ENCODE data around the gene SLC24A1. TPM values are rescaled to one million over a fixed set of nuclear protein-coding genes. Genes with fewer than 3 reads are reported as not detected.

The SLC24A1 gene
- total RNA-seq, 1 donor from 2014 or later: 7.1 TPM

DNA sequence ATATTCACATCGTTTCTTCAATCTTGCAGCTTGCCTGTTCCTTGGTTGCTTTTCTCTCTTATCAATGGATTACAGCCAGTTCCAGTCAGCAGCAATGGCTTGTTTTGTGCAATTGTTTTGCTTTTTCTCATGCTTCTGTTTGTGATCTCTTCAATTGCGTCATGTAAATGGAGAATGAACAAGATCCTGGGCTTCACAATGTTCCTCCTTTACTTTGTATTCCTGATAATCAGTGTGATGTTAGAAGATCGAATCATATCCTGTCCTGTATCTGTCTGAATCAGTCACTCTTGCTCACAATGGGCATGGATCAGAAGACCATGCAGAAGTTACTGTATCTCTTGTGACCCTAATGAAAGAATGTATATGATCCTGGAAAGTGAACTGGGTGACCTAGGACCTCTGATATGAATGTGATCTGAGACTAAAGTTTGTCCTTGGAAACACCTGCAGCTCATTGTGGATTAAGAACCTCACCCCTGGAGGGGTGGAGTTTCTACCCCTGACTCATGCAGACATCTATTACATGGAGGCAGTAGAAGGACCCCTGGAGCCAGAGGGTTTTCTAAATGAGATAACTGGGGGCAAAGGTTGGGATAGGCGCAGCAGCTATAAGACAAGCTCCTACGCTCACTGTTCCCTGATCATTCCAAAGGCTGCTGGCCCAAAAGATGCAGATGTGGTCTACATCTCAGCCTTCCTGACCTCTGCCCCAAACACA, 32.2 kb downstream of the SLC24A1 start:
- ATAC-seq: no peak

- ATAC-seq: no peak
Observed at GRCh38 chr15:65655026-65655425, 33.3 kb downstream of the SLC24A1 start.

DNA sequence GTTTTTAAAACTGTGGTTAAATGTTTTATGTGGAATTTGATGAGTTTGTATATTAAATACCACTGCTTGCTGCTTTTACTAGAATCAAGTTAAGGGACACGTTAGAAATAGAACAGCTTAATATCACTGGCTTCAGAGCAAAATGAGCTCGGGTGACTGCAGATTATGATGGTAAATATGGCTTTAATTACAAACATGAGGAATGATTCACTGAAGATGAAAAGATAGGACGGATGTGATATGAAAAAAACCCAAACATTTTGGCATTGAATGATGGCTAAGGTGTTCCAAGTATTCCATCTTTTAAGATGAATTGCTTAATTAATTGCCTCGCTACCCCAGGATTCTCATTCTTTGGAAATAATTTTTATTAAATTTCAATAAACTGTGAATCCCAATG, 33.7 kb downstream of the SLC24A1 start:
- no peak for ATAC-seq

DNA sequence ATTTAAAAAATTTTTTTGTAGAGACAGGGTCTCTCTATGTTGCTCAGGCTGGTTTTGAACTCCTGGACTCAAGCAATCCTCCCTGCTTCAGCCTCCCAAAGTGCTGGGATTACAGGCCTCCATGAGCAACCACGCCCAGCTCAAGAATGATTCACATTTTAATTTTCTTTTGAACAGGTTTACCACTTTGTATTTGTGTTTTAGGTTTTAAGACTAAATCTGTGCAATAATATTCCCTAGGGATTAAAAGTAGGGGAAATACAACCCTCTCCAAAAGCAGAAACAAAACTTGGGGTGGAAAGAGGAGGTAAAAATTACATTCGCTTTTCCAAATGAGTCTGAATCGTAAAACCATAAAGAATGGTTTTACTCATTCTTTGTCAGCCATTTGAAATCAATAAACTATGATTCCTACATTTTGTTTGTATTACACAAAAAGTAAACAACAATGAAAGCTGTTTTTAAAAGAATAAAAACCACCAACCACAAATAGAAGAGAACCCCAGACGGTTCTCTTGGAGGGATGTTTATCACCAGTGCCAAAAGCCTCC, 37.8 kb downstream of the SLC24A1 start:
- ATAC-seq: no peak

- no peak for ATAC-seq
Observed at GRCh38 chr15:65660927-65661326, 39.2 kb downstream of the SLC24A1 start.

GRCh38 chr15:65663521-65663920, 41.8 kb downstream of the SLC24A1 start:
- no peak for ATAC-seq

- no peak for ATAC-seq
Observed at GRCh38 chr15:65666257-65666656, 44.5 kb downstream of the SLC24A1 start.

GRCh38 chr15:65675551-65675950, 53.8 kb downstream of the SLC24A1 start:
- ATAC-seq: no peak

DNA sequence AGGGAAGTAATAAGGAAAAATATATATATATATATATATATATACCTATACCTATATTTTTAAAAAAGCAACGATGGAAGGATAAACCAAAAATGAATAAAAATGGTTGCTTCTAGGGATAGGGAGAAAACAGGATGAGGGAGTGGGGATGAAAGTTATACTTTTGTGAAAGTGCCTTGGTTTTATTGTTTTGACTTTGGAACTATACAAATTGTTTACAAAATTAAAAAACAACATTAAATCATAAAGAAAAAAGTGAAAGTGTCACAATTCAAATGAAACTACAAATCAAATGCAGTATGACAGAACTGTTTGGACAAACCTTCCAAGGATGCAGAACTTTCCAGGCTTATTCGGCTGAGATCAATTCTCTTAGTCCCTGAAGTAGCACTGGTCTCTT, 54.4 kb downstream of the SLC24A1 start:
- no peak for ATAC-seq

GRCh38 chr15:65680544-65680943, 58.8 kb downstream of the SLC24A1 start:
- ATAC-seq: no peak

DNA sequence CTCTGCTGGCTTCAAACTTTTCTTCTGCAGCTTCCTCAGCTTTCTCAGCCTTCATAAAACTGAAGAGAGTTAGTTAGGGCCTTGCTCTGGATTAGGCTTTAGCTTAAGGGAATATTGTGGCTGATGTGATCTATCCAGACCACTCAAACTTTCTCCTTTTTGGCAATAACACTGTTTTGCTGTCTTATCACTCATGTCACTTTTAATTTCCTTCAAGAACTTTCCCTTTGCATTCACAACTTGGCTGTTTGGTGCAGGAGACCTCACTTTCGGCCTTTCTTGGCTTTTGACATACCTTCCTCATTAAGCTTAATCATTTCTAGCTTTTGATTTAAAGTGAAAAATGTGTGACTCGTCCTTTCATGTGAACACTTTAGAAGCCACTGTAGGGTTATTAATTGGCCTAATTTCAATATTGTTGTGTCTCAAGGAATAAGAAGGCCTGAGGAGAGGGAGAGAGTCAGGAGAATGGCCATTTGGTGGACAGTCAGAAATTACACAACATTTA, 60.7 kb downstream of the SLC24A1 start:
- no peak for ATAC-seq

DNA sequence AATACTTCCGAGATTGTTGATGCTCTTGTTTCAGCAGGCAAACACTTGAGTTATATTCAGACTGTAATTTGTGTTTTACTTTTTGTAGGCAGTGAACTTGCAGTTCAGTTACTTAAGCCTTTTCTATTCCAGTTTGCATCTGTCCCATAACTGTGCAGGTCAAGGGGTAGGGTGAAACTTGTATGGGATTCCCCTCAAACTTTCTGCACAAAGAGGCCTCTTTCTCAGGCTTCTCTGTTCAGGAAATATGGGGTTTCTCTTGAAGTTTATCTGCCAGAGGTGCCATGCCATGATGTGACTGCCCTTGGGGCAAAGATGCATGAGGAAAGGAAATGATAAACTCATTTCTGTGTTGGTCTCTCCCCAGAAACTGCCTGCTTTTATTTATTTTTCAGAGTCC, 66.7 kb downstream of the SLC24A1 start:
- ATAC-seq: no peak

DNA sequence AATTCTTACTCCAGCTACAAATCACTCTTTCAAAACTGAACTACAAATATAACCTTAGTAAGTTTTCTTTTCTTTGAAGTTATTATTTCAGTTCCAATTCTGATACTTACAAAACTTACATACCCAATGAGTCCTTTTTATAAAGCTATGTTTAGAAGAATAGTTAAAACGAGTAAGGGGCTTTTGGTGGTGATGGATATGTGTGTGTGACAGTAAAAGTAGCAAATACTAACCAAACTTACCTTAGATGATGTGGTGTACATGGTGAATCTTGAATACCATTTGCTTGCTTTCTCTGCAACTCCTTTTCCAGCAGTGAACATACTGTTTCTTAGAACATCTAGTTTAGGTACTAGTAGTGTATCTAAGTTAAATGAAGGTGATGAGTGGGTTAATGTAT, 68.4 kb downstream of the SLC24A1 start:
- ATAC-seq: no peak

DNA sequence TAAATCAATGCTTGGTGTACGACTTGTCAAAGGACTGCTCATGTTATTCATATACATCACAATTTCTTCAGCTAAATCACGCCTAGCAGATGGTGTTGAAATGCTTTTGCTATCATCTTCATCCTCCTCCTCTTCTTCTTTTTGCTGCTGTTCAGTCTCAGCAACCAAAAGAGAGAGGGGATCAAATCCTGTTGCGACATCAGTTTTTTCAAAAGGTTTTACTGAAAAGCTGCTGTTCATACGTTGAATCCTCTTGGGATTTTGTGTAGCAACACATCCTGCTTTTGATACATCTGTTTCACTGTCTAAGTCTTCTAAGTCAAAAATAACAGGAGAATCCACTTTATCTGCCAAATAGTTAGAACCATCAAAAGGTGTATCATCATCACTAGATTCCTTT, 69.0 kb downstream of the SLC24A1 start:
- ATAC-seq: no peak

- ATAC-seq: no peak
Observed at GRCh38 chr15:65695081-65695480, 73.3 kb downstream of the SLC24A1 start.

Other genes with a start within 250 kb of the SLC24A1 start
- gene IGDCC3, start 243.9 kb upstream of the SLC24A1 start, total RNA-seq: 0.08 TPM
- 0.60 TPM for gene IGDCC4, start 199.0 kb upstream of the SLC24A1 start, total RNA-seq
- gene DPP8, start 104.2 kb upstream of the SLC24A1 start, total RNA-seq: 18.2 TPM
- gene HACD3, start 91.5 kb upstream of the SLC24A1 start, total RNA-seq: 17.4 TPM
- 28.8 TPM for gene INTS14, start 10.8 kb upstream of the SLC24A1 start, total RNA-seq
- gene DENND4A, start 170.4 kb downstream of the SLC24A1 start, total RNA-seq: 10.9 TPM
- 458 TPM for gene RAB11A, start 247.6 kb downstream of the SLC24A1 start, total RNA-seq